HG03045 (cell line): ENCODE measurements around the gene GRIP2.

Experiments used
- ATAC-seq: cut with Tn5 transposase; IDR thresholded peaks from one replicate; pipeline ENCODE4 v1.9.1; 2021; ENCODE audit warnings: mild to moderate bottlenecking, moderate library complexity; ENCODE audit not compliant: unreplicated experiment

GRIP2 gene

GRCh38 chr3:14541646-14542045 is 1.5 kb upstream of the GRIP2 start:
- ATAC-seq, result no peak

- no peak for ATAC-seq
Observed at GRCh38 chr3:14540821-14541385, 761 bp upstream of the GRIP2 start.

- no peak for ATAC-seq
Observed at GRCh38 chr3:14539384-14539741, 779 bp downstream of the GRIP2 start.

GRCh38 chr3:14538451-14539088 is 1.6 kb downstream of the GRIP2 start:
- no peak for ATAC-seq

- ATAC-seq, result no peak
Observed at GRCh38 chr3:14537590-14538450, 2.3 kb downstream of the GRIP2 start.

- no peak for ATAC-seq
Observed at GRCh38 chr3:14536837-14537589, 3.1 kb downstream of the GRIP2 start.

- no peak for ATAC-seq
Observed at GRCh38 chr3:14536055-14536815, 3.9 kb downstream of the GRIP2 start.

- ATAC-seq, result no peak
Observed at GRCh38 chr3:14535616-14536015, 4.5 kb downstream of the GRIP2 start.

- no peak for ATAC-seq
Observed at GRCh38 chr3:14534516-14535191, 5.5 kb downstream of the GRIP2 start.

- no peak for ATAC-seq
Observed at GRCh38 chr3:14533457-14533958, 6.6 kb downstream of the GRIP2 start.

- ATAC-seq, result no peak
Observed at GRCh38 chr3:14532691-14533456, 7.3 kb downstream of the GRIP2 start.

- ATAC-seq, result no peak
Observed at GRCh38 chr3:14531856-14532395, 8.2 kb downstream of the GRIP2 start.

- ATAC-seq, result no peak
Observed at GRCh38 chr3:14528081-14528480, 12.1 kb downstream of the GRIP2 start.

- ATAC-seq, result no peak
Observed at GRCh38 chr3:14525685-14526631, 14.2 kb downstream of the GRIP2 start.

- no peak for ATAC-seq
Observed at GRCh38 chr3:14524920-14525660, 15.1 kb downstream of the GRIP2 start.

- no peak for ATAC-seq
Observed at GRCh38 chr3:14524311-14524711, 15.8 kb downstream of the GRIP2 start.

GRCh38 chr3:14523792-14524191 is 16.4 kb downstream of the GRIP2 start:
- no peak for ATAC-seq
